ENCODE results near the gene BMS1.

GRCh38 chr10:42876476-42876875 lies 93.9 kb downstream of the BMS1 start:
- TF ChIP-seq CTCF (IDR thresholded peaks at IDR 0.05) (no peak), POLR2A (IDR thresholded peaks at IDR 0.05) (no peak), EP300 (IDR thresholded peaks at IDR 0.05) (no peak)
